Naive thymus-derived CD4-positive, alpha-beta T cell (primary cell): ENCODE results near the gene ZGRF1. TPM values are rescaled to one million over a fixed set of nuclear protein-coding genes. Genes with fewer than 3 reads are reported as not detected.
"Not testable (repeated sequence)": the region's sequence is repeated elsewhere in the genome, so short reads cannot be mapped to it uniquely, and the experiment has no call there.

Experiments used
- ATAC-seq: fragments of 150-1000 bp; cut with Tn5 transposase; 2 replicates; pipeline ENCODE4 v1.10.0; 2021; ENCODE audit warnings: mild to moderate bottlenecking, moderate library complexity
- CTCF ChIA-PET: fragments of 350-600 bp; sonication (Branson Sonifier 250); formaldehyde crosslinking; loops from one replicate; lab custom pipeline; 2021; ENCODE audit warnings: antibody characterized with exemption; lab: Charles Lee
- POLR2A ChIA-PET: fragments of 350-600 bp; sonication (Branson Sonifier 250); formaldehyde crosslinking; loops from one replicate; lab custom pipeline; 2021; ENCODE audit warnings: antibody characterized with exemption, inconsistent platforms; lab: Charles Lee
- DNase-seq, 9 donors: peaks; one replicate each; pipeline versions ENCODE4 v3.0.0 to v3.0.0-alpha.2; 2020 to 2022; ENCODE audit warnings: mixed read lengths in 1 of 9
- H3K27ac ChIP-seq: one replicate; pipeline ENCODE4 v1.7.0; 2013; ENCODE audit warnings: mild to moderate bottlenecking, low read depth, low read length, moderate library complexity
- H3K27me3 ChIP-seq, 2 donors: one replicate each; pipeline ENCODE4 v1.7.0; 2013; ENCODE audit warnings: low read length in 2 of 2, mild to moderate bottlenecking in 2 of 2, moderate library complexity in 2 of 2; ENCODE audit not compliant: control insufficient read depth in 2 of 2, insufficient read depth in 2 of 2
- H3K36me3 ChIP-seq, 3 experiments: 1 replicate in 2 of 3; 2 replicates in 1 of 3; pipeline ENCODE4 v1.7.0; 2013; ENCODE audit warnings: low read length in 3 of 3, mild to moderate bottlenecking in 3 of 3, moderate library complexity in 1 of 3; ENCODE audit not compliant: insufficient read depth in 3 of 3, control insufficient read depth in 2 of 3
- H3K4me1 ChIP-seq, 2 donors: one replicate each; pipeline ENCODE4 v1.7.0; 2013; ENCODE audit warnings: low read length in 2 of 2, mild to moderate bottlenecking in 2 of 2, moderate library complexity in 1 of 2; ENCODE audit not compliant: control insufficient read depth in 2 of 2, insufficient read depth in 2 of 2
- H3K4me3 ChIP-seq: 2 replicates; pipeline ENCODE4 v1.7.0; 2013; ENCODE audit warnings: mild to moderate bottlenecking, low read length
- H3K9me3 ChIP-seq, 3 experiments: 1 replicate in 2 of 3; 2 replicates in 1 of 3; pipeline ENCODE4 v1.7.0; 2013; ENCODE audit warnings: low read length in 3 of 3; ENCODE audit not compliant: control insufficient read depth in 2 of 3
- H3K27ac Mint-ChIP-seq, 9 donors: one replicate each; pipeline ENCODE4 v1.8.0; 2020 to 2022; ENCODE audit warnings: mixed read lengths in 9 of 9, mild to moderate bottlenecking in 8 of 9, moderate library complexity in 5 of 9, inconsistent platforms in 2 of 9
- H3K27me3 Mint-ChIP-seq, 5 donors: one replicate each; pipeline ENCODE4 v1.8.0; 2021 to 2022; ENCODE audit warnings: mixed read lengths in 5 of 5, mild to moderate bottlenecking in 1 of 5
- H3K36me3 Mint-ChIP-seq, 5 donors: one replicate each; pipeline ENCODE4 v1.8.0; 2020 to 2022; ENCODE audit warnings: mixed read lengths in 5 of 5, mild to moderate bottlenecking in 3 of 5, inconsistent platforms in 1 of 5
- H3K4me1 Mint-ChIP-seq, 7 donors: one replicate each; pipeline ENCODE4 v1.8.0; 2020 to 2022; ENCODE audit warnings: mixed read lengths in 7 of 7, mild to moderate bottlenecking in 3 of 7, inconsistent platforms in 1 of 7
- H3K4me3 Mint-ChIP-seq, 10 donors: one replicate each; pipeline ENCODE4 v1.8.0; 2020 to 2022; ENCODE audit warnings: mild to moderate bottlenecking in 10 of 10, mixed read lengths in 10 of 10, moderate library complexity in 6 of 10, inconsistent platforms in 2 of 10
- H3K9me3 Mint-ChIP-seq, 11 donors: one replicate each; pipeline ENCODE4 v1.8.0; 2020 to 2022; ENCODE audit warnings: mixed read lengths in 11 of 11, mild to moderate bottlenecking in 4 of 11, inconsistent platforms in 1 of 11, moderate library complexity in 1 of 11
- intact Hi-C, 2 donors: fragments of 100-400 bp; cut with micrococcal nuclease; formaldehyde crosslinking; loops; one replicate each; pipeline ENCODE4 v1.15.1; 2023
- polyA plus RNA-seq, 2 donors: library from polyadenylated mRNA; unstranded; fragments of 300-500 nt; fragmentation: Illumina TruSeq; gene quantifications; one replicate each; pipeline ENCODE4 v1.2.3, GENCODE V29; 2021
- total RNA-seq, 6 experiments: library from RNA in 5 of 6; stranded (reverse) in 5 of 6; gene quantifications; 1 replicate in 5 of 6; 2 replicates in 1 of 6; pipeline ENCODE4 v1.2.3 and lab custom pipeline; 2021 to 2026

ZGRF1 gene
- total and polyA plus RNA-seq, 7 experiments from 2014 or later = 1.4 to 29.8 (median 10.3) TPM

DNA sequence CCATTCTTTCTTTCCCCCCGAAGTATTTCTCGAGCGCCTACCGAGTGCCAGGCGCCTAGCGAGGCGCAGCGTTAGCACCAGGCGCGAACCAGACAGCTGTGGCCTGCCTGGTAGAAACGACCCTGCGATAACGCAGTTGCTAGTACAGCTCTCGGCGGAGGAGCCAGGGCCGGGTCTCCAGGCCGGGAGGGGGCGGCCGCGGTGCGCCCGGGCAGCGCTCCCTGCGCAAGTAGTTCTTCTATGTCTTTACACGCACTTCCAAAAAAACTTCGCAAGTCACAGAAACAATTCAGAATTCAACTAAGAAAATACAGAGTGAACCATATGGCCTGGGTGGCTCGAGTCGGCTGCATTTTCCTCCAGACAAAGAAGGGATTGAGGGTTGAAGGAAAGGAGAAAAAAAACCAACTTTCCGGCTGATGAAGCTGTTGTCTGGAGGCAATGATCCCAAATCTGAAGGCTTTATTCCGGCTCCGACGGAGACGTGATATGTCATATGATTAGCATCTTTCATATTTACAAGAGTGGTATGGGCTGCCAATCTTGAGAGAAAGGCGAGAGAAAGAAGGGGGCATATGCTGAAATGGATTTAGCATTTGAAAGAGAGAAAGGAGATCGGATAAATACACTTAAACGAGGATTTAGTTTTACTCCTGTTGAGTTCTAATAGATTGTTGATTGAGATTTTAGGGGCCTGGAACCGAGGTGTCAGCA is 113.5 kb downstream of the ZGRF1 start:
- Mint-ChIP-seq H3K9me3 (peaks cover 0 to 35% (median 7%) of the 10 kb centered on the region in 11 donors), H3K4me3 (peak overlapping the region; percentile 82 to 96 (median 90)), H3K36me3 (peaks cover 0 to 7% (median 6%) of the 10 kb centered on the region in 5 donors), H3K27me3 (peaks cover 59 to 91% (median 69%) of the 10 kb centered on the region in 5 donors), H3K27ac (peak overlapping the region in 4 of 9 donors; percentile 11 to 84 (median 56)), H3K4me1 (peaks cover 18 to 51% (median 39%) of the 10 kb centered on the region in 7 donors)
- Histone ChIP-seq H3K9me3 (peaks cover 0 to 6% (median 4%) of the 10 kb centered on the region in 3 experiments), H3K4me3 (peak overlapping the region; percentile 69), H3K27ac (no peak overlapping the region), H3K4me1 (peaks cover 8 to 22% of the 10 kb centered on the region in 2 donors), H3K27me3 (peaks cover 22 to 48% of the 10 kb centered on the region in 2 donors), H3K36me3 (no peaks in the 10 kb centered on the region)
- peak; percentile 63 for ATAC-seq
- intact Hi-C loops = loop anchor here (1.0 to 10.0 kb wide), 17 partner anchors 8 to 1901 kb away; partner anchors contain the start of genes AP1AR (in 1 of the 2), FAM241A (in 1 of the 2), LARP7 (in 1 of the 2) and PITX2 (in 1 of the 2)
- ChIA-PET CTCF (interaction anchor here (0.8 to 3.6 kb wide), 8 partner anchors 11 to 424 kb away, joined by 3 to 14 read pairs (median 4); no protein-coding TSS in a partner anchor), POLR2A (interaction anchor here (1.4 kb wide), 1 partner anchor 237 kb away, joined by 3 read pairs; the partner anchor contains the start of gene TIFA)
- DNase-seq = peak in 4 of 9 donors; percentile 21 to 52 (median 41)

DNA sequence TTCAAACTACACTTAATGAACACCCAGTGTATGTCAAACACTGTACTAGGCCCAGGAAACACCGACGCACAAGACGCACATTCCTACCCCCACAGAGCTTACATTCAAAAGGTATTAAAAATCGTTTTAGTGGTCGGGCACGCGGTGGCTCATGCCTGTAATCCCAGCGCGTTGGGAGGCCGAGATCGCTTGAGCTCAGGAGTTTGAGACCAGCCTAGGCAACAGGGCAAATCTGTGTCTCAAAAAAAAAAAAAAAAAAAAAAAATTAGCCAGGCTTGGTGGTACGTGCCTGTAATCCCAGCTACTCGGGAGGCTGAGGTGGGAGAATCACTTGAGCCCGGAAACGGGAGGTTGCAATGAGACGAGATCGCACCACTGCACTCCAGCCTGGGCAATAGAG is 114.3 kb downstream of the ZGRF1 start:
- H3K27me3 ChIP-seq = peaks cover 25 to 52% of the 10 kb centered on the region in 2 donors
- Mint-ChIP-seq H3K36me3 (peaks cover 0 to 10% (median 6%) of the 10 kb centered on the region in 5 donors), H3K4me1 (peaks cover 25 to 58% (median 46%) of the 10 kb centered on the region in 7 donors), H3K9me3 (peaks cover 0 to 39% (median 7%) of the 10 kb centered on the region in 11 donors), H3K27me3 (peaks cover 66 to 93% (median 73%) of the 10 kb centered on the region in 5 donors), H3K4me3 (peak overlapping the region; percentile 82 to 96 (median 90))
- H3K4me1 ChIP-seq = peaks cover 14 to 28% of the 10 kb centered on the region in 2 donors
- ATAC-seq, H3K9me3 ChIP-seq, H3K27ac ChIP-seq, H3K36me3 ChIP-seq, DNase-seq, H3K27ac Mint-ChIP-seq, POLR2A ChIA-PET: not testable (repeated sequence)
- intact Hi-C loops = loop anchor here (2.0 to 10.0 kb wide), 6 partner anchors 14 to 1900 kb away; partner anchors contain the start of gene PITX2 (in 1 of the 2)
- peak overlapping the region; percentile 69 for H3K4me3 ChIP-seq
- CTCF ChIA-PET = interaction anchor here (0.8 to 3.6 kb wide), 4 partner anchors 12 to 674 kb away, joined by 3 to 14 read pairs (median 3); no protein-coding TSS in a partner anchor

DNA sequence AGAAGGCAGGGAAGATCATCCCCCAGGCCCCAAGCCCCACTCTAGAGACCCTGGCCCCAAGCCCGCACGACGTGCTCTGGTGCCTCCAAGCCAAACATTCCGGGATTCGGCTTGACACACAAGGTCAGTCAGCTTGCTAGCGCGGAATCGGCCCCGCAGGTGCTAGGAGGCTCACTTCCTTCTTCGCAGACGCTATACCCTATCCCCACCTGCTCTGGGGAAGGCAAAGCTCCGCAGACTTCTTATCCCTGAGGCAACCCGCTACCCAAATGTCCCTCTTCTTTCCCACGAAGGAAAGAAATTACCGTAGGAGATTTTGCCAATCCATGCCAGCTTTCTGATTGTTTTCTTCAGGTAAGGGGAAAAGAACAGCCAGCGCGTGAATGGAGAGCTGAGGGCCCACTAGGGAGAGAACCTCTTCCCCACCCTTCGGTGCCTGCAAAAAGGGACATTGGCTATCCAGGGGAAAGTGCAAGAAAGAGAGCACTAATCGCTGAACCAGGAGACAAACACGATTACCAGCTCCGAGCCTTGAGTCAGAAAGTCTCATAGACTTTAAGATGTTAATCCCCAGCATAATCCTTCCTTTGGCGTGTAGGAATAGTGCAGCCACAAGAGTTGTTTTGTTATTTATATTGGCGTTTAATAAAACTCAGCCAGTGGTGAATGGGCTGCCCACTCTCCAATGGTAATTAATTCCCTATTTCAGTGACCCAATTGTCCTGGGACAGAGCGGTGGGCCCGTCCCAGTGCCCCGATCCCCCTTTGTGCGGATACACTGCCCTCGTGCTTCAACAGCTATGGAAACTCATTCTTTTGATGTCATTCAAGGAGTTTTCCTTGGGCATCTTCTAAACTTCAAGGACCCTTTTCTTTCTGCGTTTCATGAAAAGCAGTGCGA is 115.3 kb downstream of the ZGRF1 start:
- no peak for ATAC-seq
- no peak overlapping the region for H3K27ac ChIP-seq
- peaks cover 25 to 59% of the 10 kb centered on the region in 2 donors for H3K27me3 ChIP-seq
- peaks cover 30 to 66% (median 53%) of the 10 kb centered on the region in 7 donors for H3K4me1 Mint-ChIP-seq
- H3K9me3 Mint-ChIP-seq = peaks cover 0 to 39% (median 7%) of the 10 kb centered on the region in 11 donors
- H3K36me3 Mint-ChIP-seq = peaks cover 0 to 10% (median 6%) of the 10 kb centered on the region in 5 donors
- H3K4me3 Mint-ChIP-seq = peak overlapping the region in 9 of 10 donors; percentile 45 to 87 (median 53)
- no peaks in the 10 kb centered on the region for H3K36me3 ChIP-seq
- H3K27me3 Mint-ChIP-seq = peaks cover 71 to 93% (median 82%) of the 10 kb centered on the region in 5 donors
- peak in 1 of 9 donors; percentile 23 for DNase-seq
- peaks cover 14 to 39% of the 10 kb centered on the region in 2 donors for H3K4me1 ChIP-seq
- POLR2A ChIA-PET = interaction anchor here (1.3 kb wide), 1 partner anchor 11 kb away, joined by 3 read pairs; no protein-coding TSS in a partner anchor
- CTCF ChIA-PET = interaction anchor here (1.7 to 3.6 kb wide), 2 partner anchors 11 to 193 kb away, joined by 3 to 14 read pairs; no protein-coding TSS in a partner anchor
- no peak overlapping the region for H3K4me3 ChIP-seq
- peaks cover 0 to 6% (median 4%) of the 10 kb centered on the region in 3 experiments for H3K9me3 ChIP-seq
- peak overlapping the region in 1 of 9 donors; percentile 20 for H3K27ac Mint-ChIP-seq
- intact Hi-C loops = loop anchor here (2.0 to 10.0 kb wide), 6 partner anchors 13 to 1899 kb away; partner anchors contain the start of gene PITX2 (in 1 of the 2)

DNA sequence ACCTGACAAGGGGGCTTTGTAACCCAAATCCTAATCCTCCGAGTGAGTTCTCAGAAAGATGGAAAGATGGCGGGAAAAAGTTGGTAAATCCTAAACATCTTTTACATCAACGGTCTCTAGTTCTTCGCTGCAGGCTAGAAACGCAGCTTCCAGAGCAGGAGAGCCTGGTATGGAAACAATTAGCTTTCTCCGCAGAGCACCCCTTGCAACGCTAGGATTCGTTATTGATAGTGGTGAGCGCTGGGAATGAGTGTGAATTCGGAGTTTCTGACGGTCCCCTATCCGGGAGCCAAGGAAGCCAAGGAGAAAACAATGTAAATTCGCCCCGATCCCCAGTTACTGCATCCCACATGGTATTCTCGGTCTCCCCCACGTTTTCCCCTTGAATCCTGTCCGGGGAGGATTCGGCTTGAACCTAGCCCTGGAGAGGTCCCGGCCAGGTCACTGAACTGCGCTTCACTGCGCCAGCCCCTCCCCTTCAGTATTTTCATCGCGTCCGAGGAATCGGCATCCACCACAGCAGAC is 116.0 kb downstream of the ZGRF1 start:
- H3K4me1 Mint-ChIP-seq = peaks cover 36 to 71% (median 60%) of the 10 kb centered on the region in 7 donors
- H3K9me3 Mint-ChIP-seq = peaks cover 0 to 39% (median 7%) of the 10 kb centered on the region in 11 donors
- H3K4me3 ChIP-seq = no peak overlapping the region
- H3K4me3 Mint-ChIP-seq = peak overlapping the region; percentile 7 to 87 (median 52)
- H3K27ac Mint-ChIP-seq = peak overlapping the region in 2 of 9 donors; percentile 20 to 58
- H3K27me3 Mint-ChIP-seq = peaks cover 76 to 92% (median 84%) of the 10 kb centered on the region in 5 donors
- ChIA-PET POLR2A (no interaction called here), CTCF (no interaction called here)
- peaks cover 0 to 6% (median 4%) of the 10 kb centered on the region in 3 experiments for H3K9me3 ChIP-seq
- H3K27ac ChIP-seq = no peak overlapping the region
- no peaks in the 10 kb centered on the region for H3K36me3 ChIP-seq
- H3K4me1 ChIP-seq = peaks cover 14 to 41% of the 10 kb centered on the region in 2 donors
- ATAC-seq = no peak
- H3K27me3 ChIP-seq = peaks cover 25 to 59% of the 10 kb centered on the region in 2 donors
- intact Hi-C loops = loop anchor here (5.0 to 10.0 kb wide), 4 partner anchors 184 to 1898 kb away; partner anchors contain the start of gene PITX2 (in 1 of the 2)
- H3K36me3 Mint-ChIP-seq = peaks cover 0 to 10% (median 6%) of the 10 kb centered on the region in 5 donors
- DNase-seq = no peak

DNA sequence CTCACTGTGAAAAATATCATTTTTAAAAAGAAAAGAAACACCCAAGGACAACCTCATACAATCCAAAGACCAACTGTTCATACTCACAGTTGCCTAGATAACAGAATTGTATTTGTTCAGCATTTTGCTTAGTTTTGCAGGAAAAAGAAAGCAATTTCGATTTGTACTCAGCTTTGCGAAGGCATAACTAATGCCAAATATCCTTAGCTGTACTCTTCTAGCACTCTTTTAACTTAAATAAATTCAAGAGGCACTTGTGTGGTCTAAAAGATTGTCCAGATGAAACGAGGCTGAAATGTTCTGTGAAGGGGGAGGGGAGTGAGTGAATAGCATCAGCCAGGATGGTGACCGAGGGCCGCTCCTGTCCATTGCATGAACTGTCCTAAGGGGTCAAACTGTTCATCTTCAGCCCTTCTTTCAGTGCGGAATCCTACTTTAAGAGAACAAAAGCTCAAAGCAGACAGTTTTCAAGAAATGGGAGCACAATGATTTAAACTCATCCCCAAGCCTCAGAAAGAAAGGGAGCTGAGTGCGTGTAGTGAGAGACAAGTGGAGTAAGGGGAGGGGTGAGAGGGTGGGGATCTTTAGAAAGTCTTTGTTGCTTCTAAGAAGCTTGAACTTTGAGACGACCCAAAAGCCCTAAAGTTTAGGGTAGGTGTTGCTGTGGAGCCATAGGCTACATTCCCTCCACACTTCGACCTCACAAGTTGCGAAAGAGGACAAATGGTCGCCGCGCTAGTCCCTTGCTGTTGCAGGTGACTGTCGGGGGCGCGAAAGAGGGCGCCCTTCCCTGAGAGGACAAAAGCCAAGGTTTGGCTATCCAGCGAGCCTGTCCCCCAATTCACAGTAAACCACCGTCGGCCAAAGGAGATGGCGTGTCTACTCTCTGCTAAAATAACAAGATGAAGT is 116.8 kb downstream of the ZGRF1 start:
- peak overlapping the region in 8 of 10 donors; percentile 2 to 87 (median 52) for H3K4me3 Mint-ChIP-seq
- peaks cover 14 to 42% of the 10 kb centered on the region in 2 donors for H3K4me1 ChIP-seq
- peaks cover 81 to 91% (median 88%) of the 10 kb centered on the region in 5 donors for H3K27me3 Mint-ChIP-seq
- H3K27me3 ChIP-seq = peaks cover 25 to 59% of the 10 kb centered on the region in 2 donors
- no peak overlapping the region for H3K4me3 ChIP-seq
- POLR2A ChIA-PET = no interaction called here
- ATAC-seq (no peak), DNase-seq (no peak)
- peaks cover 39 to 75% (median 65%) of the 10 kb centered on the region in 7 donors for H3K4me1 Mint-ChIP-seq
- intact Hi-C loops = loop anchor here (5.0 to 10.0 kb wide), 4 partner anchors 185 to 1898 kb away; partner anchors contain the start of gene PITX2 (in 1 of the 2)
- H3K36me3 ChIP-seq = no peaks in the 10 kb centered on the region
- no peak overlapping the region for H3K27ac Mint-ChIP-seq
- H3K9me3 Mint-ChIP-seq = peaks cover 0 to 39% (median 7%) of the 10 kb centered on the region in 11 donors
- H3K36me3 Mint-ChIP-seq = peaks cover 0 to 10% (median 6%) of the 10 kb centered on the region in 5 donors
- peaks cover 0 to 6% (median 4%) of the 10 kb centered on the region in 3 experiments for H3K9me3 ChIP-seq
- no peak overlapping the region for H3K27ac ChIP-seq
- CTCF ChIA-PET = no interaction called here
